Psoas muscle (tissue), 8 donors: ENCODE data around the gene SULF2. TPM values are rescaled to one million over a fixed set of nuclear protein-coding genes. Genes with fewer than 3 reads are reported as not detected.
A peak's percentile ranks its signal among the peaks of the same experiment; 100 is the strongest.

ENCODE experiments used
- ATAC-seq, 4 donors: fragments of 200-7000 bp; cut with Tn5 transposase; one replicate each; pipeline ENCODE4 v1.9.1; 2020; ENCODE audit warnings: moderate library complexity in 3 of 4, mild to moderate bottlenecking in 2 of 4
- DNase-seq, 2 donors: peaks; one replicate each; pipeline ENCODE4 v3.0.0-alpha.2; 2020
- H3K27ac ChIP-seq: fragments of 200-600 bp; one replicate; pipeline ENCODE4 v1.8.0; 2022
- H3K27me3 ChIP-seq, 3 donors: fragments of 200-600 bp in 1 of 3; one replicate each; pipeline versions ENCODE4 v1.6.1 to v1.8.0; 2013 to 2022; ENCODE audit warnings: low read length in 2 of 3, mild to moderate bottlenecking in 2 of 3, moderate library complexity in 1 of 3; ENCODE audit not compliant: insufficient read depth in 3 of 3
- H3K36me3 ChIP-seq, 2 donors: fragments of 200-600 bp in 1 of 2; one replicate each; pipeline versions ENCODE4 v1.6.1 to v1.8.0; 2013 to 2022; ENCODE audit warnings: low read depth in 1 of 2, mild to moderate bottlenecking in 1 of 2, moderate library complexity in 1 of 2; ENCODE audit not compliant: insufficient read depth in 1 of 2
- H3K4me1 ChIP-seq: fragments of 200-600 bp; one replicate; pipeline ENCODE4 v1.8.0; 2022
- H3K4me3 ChIP-seq: fragments of 200-600 bp; one replicate; pipeline ENCODE4 v1.8.0; 2022; ENCODE audit warnings: mild to moderate bottlenecking
- H3K9me3 ChIP-seq: fragments of 200-600 bp; one replicate; pipeline ENCODE4 v1.8.0; 2022
- CTCF ChIP-seq: fragments of 200-600 bp; IDR thresholded peaks from one replicate; pipeline ENCODE4 v1.8.0; 2022; ENCODE audit warnings: antibody characterized with exemption
- WGBS, 3 donors: extraction: QIAGEN DNeasy Blood & Tissue Kit; methylation state at CpG; one replicate each; pipeline versions ENCODE4 v1.1.6 to v1.1.7; 2013; 5-methylcytosine and 5-hydroxymethylcytosine counted together
- intact Hi-C, 2 donors: fragments of 100-400 bp; cut with DNase I; formaldehyde crosslinking; loops; one replicate each; pipeline versions ENCODE4 v1.11.0 to v1.14.2; 2022
- polyA plus RNA-seq, 3 donors: library from polyadenylated mRNA; stranded (reverse); fragments of 200-250 nt; gene quantifications; one replicate each; pipeline ENCODE4 v1.2.3, GENCODE V29; 2013
- total RNA-seq, 4 donors: library from RNA; stranded (reverse); fragmentation: NEBNext Ultra II Directional in 2 of 4; extraction: Animal tissue kit (Norgen Biotek cat#: 25700) in 2 of 4; gene quantifications; one replicate each; pipeline versions ENCODE4 v1.2.1 to v1.2.4, GENCODE V29; 2021 to 2023
- donor health status: healthy with polysubstance abuse.
- donor health status: DM: no; HTN: no; CAD: no; lungs with moderate emphysema.
- donor health status: Bipolar disorder and iron deficiency.
- donor health status: healthy.
- donor health status: DM: yes; HTN: yes; CAD: no.
- donor health status: DM: no; HTN: no; CAD: no.
- donor health status: DM: no; HTN: no; CAD: no.
- donor health status: DM: yes; HTN: yes; CAD: no.

SULF2 gene
- total and polyA plus RNA-seq, 7 donors: 5.3 to 23.3 (median 11.6) TPM

GRCh38 chr20:47674686-47675085, 110.6 kb downstream of the SULF2 start:
- H3K36me3 ChIP-seq: peaks cover 0 to 3% of the 10 kb centered on the region in 2 donors
- WGBS, 3 donors: 84 to 89% (median 87%) methylated on average over 14 of the region's 14 CpGs

GRCh38 chr20:47674145-47674544, 111.1 kb downstream of the SULF2 start:
- intact Hi-C loops: loop anchor here in 1 of 2 donors (5.0 kb wide), 1 partner anchor 948 kb away; no protein-coding TSS in a partner anchor
- Histone ChIP-seq H3K27me3 (no peaks in the 10 kb centered on the region), H3K27ac (no peak overlapping the region), H3K36me3 (peaks cover 0 to 3% of the 10 kb centered on the region in 2 donors), H3K4me3 (no peak overlapping the region), H3K9me3 (no peaks in the 10 kb centered on the region), H3K4me1 (no peaks in the 10 kb centered on the region)
- no peak for TF ChIP-seq CTCF
- DNase-seq (no peak), ATAC-seq (no peak)
- 93 to 95% (median 95%) methylated on average over 15 of the region's 15 CpGs for WGBS, 3 donors

More at GRCh38 chr20:47674686-47675085, 110.6 kb downstream of the SULF2 start:
- no peak overlapping the region for H3K27ac ChIP-seq
- no peak for TF ChIP-seq CTCF
- DNase-seq: no peak
- intact Hi-C loops: loop anchor here in 1 of 2 donors (5.0 kb wide), 1 partner anchor 948 kb away; no protein-coding TSS in a partner anchor
- H3K4me1 ChIP-seq: no peaks in the 10 kb centered on the region
- ATAC-seq: no peak
- H3K9me3 ChIP-seq: no peaks in the 10 kb centered on the region
- H3K4me3 ChIP-seq: no peak overlapping the region
- H3K27me3 ChIP-seq: no peaks in the 10 kb centered on the region

GRCh38 chr20:47673671-47673955, 111.7 kb downstream of the SULF2 start:
- Histone ChIP-seq H3K27me3 (no peaks in the 10 kb centered on the region), H3K27ac (no peak overlapping the region), H3K9me3 (no peaks in the 10 kb centered on the region), H3K36me3 (peaks cover 0 to 3% of the 10 kb centered on the region in 2 donors), H3K4me3 (no peak overlapping the region), H3K4me1 (no peaks in the 10 kb centered on the region)
- intact Hi-C loops: loop anchor here in 1 of 2 donors (5.0 kb wide), 1 partner anchor 949 kb away; no protein-coding TSS in a partner anchor
- 91 to 95% (median 93%) methylated on average over 6 of the region's 6 CpGs for WGBS, 3 donors
- TF ChIP-seq CTCF: no peak
- ATAC-seq (no peak), DNase-seq (peak in 1 of 2 donors; percentile 13)

- no peaks in the 10 kb centered on the region for H3K4me1 ChIP-seq
- no peak overlapping the region for H3K4me3 ChIP-seq
- H3K36me3 ChIP-seq: peaks cover 0 to 3% of the 10 kb centered on the region in 2 donors
- no peak overlapping the region for H3K27ac ChIP-seq
- 90 to 94% (median 91%) methylated on average over 16 of the region's 16 CpGs for WGBS, 3 donors
- no peaks in the 10 kb centered on the region for H3K9me3 ChIP-seq
- DNase-seq (peak in 1 of 2 donors; percentile 32), ATAC-seq (no peak)
- no peaks in the 10 kb centered on the region for H3K27me3 ChIP-seq
- TF ChIP-seq CTCF: no peak
- intact Hi-C loops: loop anchor here in 1 of 2 donors (5.0 kb wide), 1 partner anchor 949 kb away; no protein-coding TSS in a partner anchor
Observed at GRCh38 chr20:47672886-47673670, 112.2 kb downstream of the SULF2 start.
